Heart left ventricle (tissue), 13 donors: Measurements from ENCODE around the gene IGFBP5.

Source experiments
- POLR2A ChIP-seq, 2 donors: fragments of 450-650 bp; IDR thresholded peaks; one replicate each; pipeline ENCODE4 v1.6.1; 2017; ENCODE audit warnings: antibody characterized with exemption in 2 of 2, mild to moderate bottlenecking in 2 of 2, moderate library complexity in 2 of 2
- TF ChIP-seq, protein P1 (sequence below), 12 donors: fragments of 200-600 bp; sonication (generic) in 4 of 12; IDR thresholded peaks; one replicate each; pipeline versions ENCODE4 v1.5.0 to v1.8.0; 2018 to 2022; ENCODE audit warnings: antibody characterized with exemption in 12 of 12, mild to moderate bottlenecking in 5 of 12
- donor health status: ischemic (EF 13 %, LVEDD 7.1; RV severe dilation, severe dysfunction).
- donor health status: DM: no; HTN: yes; CAD: no.
- donor health status: DM: no; HTN: no; CAD: no.
- donor health status: ischemic (EF 25% LVEDD 6.9; RV normal size, moderate dysfunction).
- donor health status: ischemic (EF 25% LVEDD 5.7; RV mildly dilated, moderate dysfunction).
- donor health status: ischemic (EF 35%, LVEDD 5.7; RV mildly dilated, moderate dysfunction).
- donor health status: nonischemic (EF 11% LVEDD 7.7; RV severe dilation, severe dysfunction).
- donor health status: DM: yes; HTN: yes; CAD: no.
- donor health status: PGD.
- donor health status: ischemic (EF 29% LVEDD 5.4; RV normal size, mild dysfunction).
- donor health status: nonischemic (EF 23%, LVEDD 6.1; RV moderate dilation, normal function).

DNA sequence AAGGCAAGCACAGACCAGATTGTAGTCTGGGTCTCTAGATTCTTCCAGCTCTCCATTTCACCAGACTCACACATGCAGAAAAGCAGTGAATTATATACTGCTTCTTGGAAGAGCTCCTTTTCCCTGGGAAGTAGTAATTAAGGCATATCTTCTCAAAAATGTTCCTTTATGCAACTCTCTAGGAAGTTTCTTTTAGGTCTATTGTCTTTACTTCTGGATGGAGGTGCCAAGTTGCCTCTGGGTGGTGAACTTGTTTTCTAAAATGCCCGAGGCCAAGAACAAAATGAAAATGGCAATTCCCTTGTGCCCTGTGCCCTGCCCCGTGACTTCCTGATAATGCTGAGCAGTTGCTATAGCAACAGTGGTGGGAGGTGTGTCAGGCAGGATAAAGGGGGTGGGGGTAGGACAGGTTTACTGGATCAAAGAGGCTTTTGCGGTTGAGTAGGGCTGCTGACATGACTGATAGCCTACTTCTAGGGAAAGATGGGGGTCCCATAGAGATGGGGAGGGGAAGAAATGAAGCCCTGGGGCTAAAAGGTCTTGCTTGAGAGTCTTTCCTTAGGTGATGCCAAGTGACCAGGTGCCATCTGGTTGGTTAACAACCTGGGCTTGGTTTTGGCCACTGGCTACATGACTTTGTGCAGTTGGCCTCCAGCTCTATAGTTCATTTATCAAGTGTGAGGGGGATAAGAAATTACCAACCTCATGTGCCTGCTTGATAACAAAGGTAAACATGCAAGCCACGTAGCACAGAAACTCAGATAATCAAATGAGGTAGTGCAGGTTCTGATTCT, 50.3 kb downstream of the IGFBP5 start:
- TF ChIP-seq, protein P1, sequence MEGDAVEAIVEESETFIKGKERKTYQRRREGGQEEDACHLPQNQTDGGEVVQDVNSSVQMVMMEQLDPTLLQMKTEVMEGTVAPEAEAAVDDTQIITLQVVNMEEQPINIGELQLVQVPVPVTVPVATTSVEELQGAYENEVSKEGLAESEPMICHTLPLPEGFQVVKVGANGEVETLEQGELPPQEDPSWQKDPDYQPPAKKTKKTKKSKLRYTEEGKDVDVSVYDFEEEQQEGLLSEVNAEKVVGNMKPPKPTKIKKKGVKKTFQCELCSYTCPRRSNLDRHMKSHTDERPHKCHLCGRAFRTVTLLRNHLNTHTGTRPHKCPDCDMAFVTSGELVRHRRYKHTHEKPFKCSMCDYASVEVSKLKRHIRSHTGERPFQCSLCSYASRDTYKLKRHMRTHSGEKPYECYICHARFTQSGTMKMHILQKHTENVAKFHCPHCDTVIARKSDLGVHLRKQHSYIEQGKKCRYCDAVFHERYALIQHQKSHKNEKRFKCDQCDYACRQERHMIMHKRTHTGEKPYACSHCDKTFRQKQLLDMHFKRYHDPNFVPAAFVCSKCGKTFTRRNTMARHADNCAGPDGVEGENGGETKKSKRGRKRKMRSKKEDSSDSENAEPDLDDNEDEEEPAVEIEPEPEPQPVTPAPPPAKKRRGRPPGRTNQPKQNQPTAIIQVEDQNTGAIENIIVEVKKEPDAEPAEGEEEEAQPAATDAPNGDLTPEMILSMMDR (IDR thresholded peaks at IDR 0.05): no peak
- no peak for TF ChIP-seq POLR2A (IDR thresholded peaks at IDR 0.05)
